Measurements from ENCODE around the gene EIF1.

EIF1 gene

DNA sequence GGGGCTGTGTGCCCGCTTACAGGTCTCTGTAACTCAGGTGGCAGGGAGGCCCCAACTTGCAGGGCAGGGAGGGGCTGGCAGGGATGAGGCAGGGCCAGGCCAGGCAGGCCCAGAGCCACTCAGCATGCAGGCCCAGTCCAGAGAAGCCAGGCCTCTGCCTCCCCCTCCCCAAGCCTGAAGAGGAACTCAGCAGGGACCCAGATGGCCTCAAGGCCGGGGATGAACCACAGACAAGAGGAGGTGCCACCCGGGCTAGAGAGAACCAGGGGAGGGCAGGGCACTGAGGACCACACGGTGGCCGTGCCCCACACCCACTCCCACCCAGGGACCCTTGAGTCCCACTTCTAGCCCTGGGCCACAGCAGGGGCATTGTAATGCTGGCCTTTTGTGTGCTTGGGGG, 29.8 kb upstream of the EIF1 start:
- no peaks in the 10 kb centered on the region for H3K4me1 ChIP-seq (ENCODE audit: control insufficient read depth, insufficient read depth, low read length)
- H3K9me3 ChIP-seq (replicated peaks; ENCODE audit: low read length) = no peaks in the 10 kb centered on the region
- H3K4me3 ChIP-seq (ENCODE audit: low read length) = no peak overlapping the region
- no peak overlapping the region for H3K9ac ChIP-seq (ENCODE audit: low read depth, low read length)
- peaks cover 8% of the 10 kb centered on the region for H3K27me3 ChIP-seq (ENCODE audit: control insufficient read depth, insufficient read depth, low read length)
- no peaks in the 10 kb centered on the region for H3K36me3 ChIP-seq (ENCODE audit: insufficient read depth, low read length)
- H3K4me2 ChIP-seq (ENCODE audit: low read length) = no peak overlapping the region

DNA sequence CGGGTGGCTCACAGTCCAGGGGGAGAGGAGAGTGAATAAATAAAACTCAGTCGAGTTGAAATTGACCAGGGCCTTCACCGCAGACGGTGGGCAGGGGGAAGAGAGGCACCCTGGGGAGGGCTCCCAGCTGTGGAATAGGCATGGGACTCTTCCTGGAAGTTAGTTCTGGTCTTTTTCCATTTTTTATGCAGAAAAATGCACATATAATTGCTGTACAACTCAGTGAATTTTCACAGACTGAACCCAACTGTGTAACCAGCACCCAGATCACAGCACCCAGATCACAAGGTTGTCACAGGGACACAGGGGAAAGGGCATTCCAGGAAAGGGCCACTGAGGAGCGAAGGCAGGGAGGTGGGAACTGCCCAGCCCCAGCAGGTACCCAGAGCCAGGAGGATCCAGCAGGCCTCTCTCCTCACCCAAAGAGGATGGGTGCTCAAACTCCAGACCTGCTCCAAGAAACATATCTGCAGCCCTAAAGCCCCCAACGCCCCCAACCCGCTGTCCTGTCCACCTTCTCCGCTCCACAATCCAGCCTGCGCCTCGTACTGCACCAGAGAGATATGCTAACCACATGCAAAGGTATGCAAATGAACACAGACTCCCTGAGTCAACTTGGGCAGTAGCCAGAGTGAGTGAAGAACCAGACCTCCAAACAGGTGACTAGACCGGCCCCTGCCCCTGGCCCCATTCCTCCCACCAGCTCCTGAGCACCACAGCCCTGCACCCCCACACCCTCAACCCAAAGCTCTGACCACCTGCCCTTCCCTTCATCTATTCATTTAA, 29.1 kb upstream of the EIF1 start:
- Histone ChIP-seq H3K4me3 (ENCODE audit: low read length) (no peak overlapping the region), H3K4me2 (ENCODE audit: low read length) (no peak overlapping the region), H3K4me1 (ENCODE audit: control insufficient read depth, insufficient read depth, low read length) (no peaks in the 10 kb centered on the region), H3K9me3 (replicated peaks; ENCODE audit: low read length) (no peaks in the 10 kb centered on the region), H3K27me3 (ENCODE audit: control insufficient read depth, insufficient read depth, low read length) (peaks cover 8% of the 10 kb centered on the region), H3K36me3 (ENCODE audit: insufficient read depth, low read length) (no peaks in the 10 kb centered on the region), H3K9ac (ENCODE audit: low read depth, low read length) (no peak overlapping the region)

DNA sequence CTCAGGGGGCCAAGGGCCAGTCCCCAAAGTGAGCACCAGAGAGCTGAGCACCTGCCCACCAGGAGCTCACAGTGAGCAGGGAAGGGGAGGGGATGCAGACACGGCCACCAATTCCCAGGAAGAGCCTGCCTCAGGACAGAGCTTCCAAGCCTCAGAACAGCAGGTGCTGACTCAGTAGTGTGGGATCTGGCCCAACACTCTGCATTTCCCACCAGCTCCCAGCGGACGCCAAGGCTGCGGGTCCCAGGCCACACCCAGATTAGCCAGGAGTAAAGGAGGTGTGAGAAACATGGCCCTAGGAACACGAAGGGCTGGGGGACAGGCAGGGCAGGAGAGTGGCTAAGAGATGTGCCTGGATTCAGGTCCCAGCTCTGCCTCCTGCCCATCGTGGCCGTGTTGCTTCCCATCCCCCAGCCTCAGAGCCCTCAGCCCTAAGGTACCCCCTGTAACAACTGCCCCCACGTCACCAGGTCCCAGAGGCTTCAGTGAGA, 28.4 kb upstream of the EIF1 start:
- H3K36me3 ChIP-seq (ENCODE audit: insufficient read depth, low read length) = no peaks in the 10 kb centered on the region
- H3K9me3 ChIP-seq (replicated peaks; ENCODE audit: low read length) = no peaks in the 10 kb centered on the region
- peaks cover 8% of the 10 kb centered on the region for H3K27me3 ChIP-seq (ENCODE audit: control insufficient read depth, insufficient read depth, low read length)
- H3K4me2 ChIP-seq (ENCODE audit: low read length) = no peak overlapping the region
- H3K4me3 ChIP-seq (ENCODE audit: low read length) = no peak overlapping the region
- no peak overlapping the region for H3K9ac ChIP-seq (ENCODE audit: low read depth, low read length)
- no peaks in the 10 kb centered on the region for H3K4me1 ChIP-seq (ENCODE audit: control insufficient read depth, insufficient read depth, low read length)

DNA sequence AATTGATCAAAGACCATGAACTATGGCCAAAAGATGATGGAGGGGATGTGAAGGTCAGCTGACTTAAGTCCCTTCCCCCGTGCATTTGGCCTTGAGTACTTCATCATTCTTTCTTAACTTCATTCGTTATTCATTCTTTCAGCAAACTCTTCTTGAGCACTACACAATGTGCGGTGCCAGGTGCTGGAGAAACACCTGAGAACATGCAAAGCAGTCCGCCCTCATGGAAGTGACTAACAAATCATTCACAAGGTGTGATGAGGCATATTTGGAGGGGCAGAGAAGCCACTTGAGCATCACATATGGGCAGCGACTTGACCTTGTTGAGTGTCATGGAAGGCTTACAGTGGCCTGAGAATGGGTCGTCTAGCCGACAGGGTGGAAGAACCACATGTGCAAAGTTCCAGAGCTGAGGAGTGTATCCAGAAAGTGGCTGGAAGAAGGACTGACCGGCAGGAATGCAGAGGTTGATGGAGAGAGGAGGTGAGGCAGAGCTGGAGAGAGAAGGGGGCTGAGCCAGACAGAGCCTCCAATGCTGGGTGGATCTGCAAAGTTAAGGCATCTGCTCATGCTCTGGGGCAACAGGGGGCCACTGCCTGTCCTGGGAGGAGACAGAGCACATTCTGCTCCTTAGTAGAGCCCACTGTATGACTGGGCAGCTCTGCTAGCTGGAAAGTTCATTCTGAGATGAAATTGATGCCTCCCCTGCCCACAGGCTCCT, 25.1 kb upstream of the EIF1 start:
- Histone ChIP-seq H3K4me3 (ENCODE audit: low read length) (no peak overlapping the region), H3K4me1 (ENCODE audit: control insufficient read depth, insufficient read depth, low read length) (peaks cover 13% of the 10 kb centered on the region), H3K9me3 (replicated peaks; ENCODE audit: low read length) (no peaks in the 10 kb centered on the region), H3K27me3 (ENCODE audit: control insufficient read depth, insufficient read depth, low read length) (peaks cover 8% of the 10 kb centered on the region), H3K9ac (ENCODE audit: low read depth, low read length) (no peak overlapping the region), H3K4me2 (ENCODE audit: low read length) (no peak overlapping the region), H3K36me3 (ENCODE audit: insufficient read depth, low read length) (no peaks in the 10 kb centered on the region)

DNA sequence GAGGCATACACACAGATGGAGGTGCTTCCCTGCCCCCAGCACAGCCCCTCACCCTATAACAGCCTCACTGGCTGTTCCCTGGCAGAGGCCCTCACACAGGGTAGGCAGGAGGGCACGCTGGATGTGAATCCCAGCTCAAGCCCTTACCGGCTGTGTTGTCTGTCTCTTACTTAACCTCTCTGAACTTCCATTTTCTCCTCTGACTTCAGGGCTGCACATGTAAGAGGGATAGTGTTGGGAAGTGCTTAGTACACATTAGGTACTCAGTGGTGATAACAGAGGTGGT, 24.6 kb upstream of the EIF1 start:
- Histone ChIP-seq H3K36me3 (ENCODE audit: insufficient read depth, low read length) (no peaks in the 10 kb centered on the region), H3K9ac (ENCODE audit: low read depth, low read length) (no peak overlapping the region), H3K4me3 (ENCODE audit: low read length) (no peak overlapping the region), H3K9me3 (replicated peaks; ENCODE audit: low read length) (no peaks in the 10 kb centered on the region), H3K4me2 (ENCODE audit: low read length) (no peak overlapping the region), H3K4me1 (ENCODE audit: control insufficient read depth, insufficient read depth, low read length) (peaks cover 13% of the 10 kb centered on the region), H3K27me3 (ENCODE audit: control insufficient read depth, insufficient read depth, low read length) (peaks cover 8% of the 10 kb centered on the region)

DNA sequence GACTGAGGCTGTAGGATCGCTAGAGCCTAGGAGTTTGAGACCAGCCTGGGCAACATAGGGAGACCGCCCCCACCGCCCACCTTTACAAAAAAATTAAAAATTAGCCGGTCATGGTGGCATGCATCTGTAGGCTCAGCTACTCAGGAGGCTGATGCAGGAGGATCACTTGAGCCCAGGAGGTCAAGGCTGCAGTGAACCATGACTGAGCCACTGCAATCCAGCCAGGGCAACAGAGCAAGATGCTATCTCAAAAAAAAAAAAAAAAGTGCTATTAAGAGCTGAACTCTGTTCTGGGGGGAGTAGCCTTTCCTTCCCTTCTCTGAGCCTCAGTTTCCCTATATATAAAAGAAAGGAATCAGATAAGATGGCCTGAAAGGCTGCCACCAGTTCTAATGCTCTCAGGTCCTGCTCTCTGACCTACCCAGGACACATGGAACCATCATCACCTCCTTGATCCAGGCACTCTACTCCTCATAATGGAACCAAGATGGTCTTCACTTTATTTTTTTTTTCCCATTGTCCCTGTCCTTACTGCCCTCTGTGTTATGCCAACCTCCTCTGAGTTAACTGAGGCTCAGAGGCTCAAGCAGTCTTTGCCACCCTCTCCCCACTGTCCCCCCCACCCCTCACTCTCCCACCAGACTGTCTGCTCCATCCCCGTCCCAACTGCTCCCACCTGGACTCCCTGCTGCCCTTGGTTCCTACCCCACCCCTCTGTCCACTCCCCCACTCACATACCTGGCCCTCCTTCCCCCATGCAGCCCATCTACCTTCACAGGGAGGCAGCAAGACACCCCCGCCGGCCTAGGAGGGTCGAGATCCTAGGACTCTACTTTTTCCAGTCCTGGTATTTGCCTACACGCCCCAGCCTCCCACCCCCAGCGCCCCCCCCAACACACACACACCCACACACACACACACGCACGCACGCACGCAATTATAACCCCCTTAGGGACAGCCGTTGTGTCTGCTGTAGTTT, 23.8 kb upstream of the EIF1 start:
- Histone ChIP-seq H3K27me3 (ENCODE audit: control insufficient read depth, insufficient read depth, low read length) (peaks cover 8% of the 10 kb centered on the region), H3K4me1 (ENCODE audit: control insufficient read depth, insufficient read depth, low read length) (peaks cover 13% of the 10 kb centered on the region), H3K36me3 (ENCODE audit: insufficient read depth, low read length) (no peaks in the 10 kb centered on the region), H3K4me2 (ENCODE audit: low read length) (peak overlapping the region; percentile 99), H3K9me3 (replicated peaks; ENCODE audit: low read length) (no peaks in the 10 kb centered on the region), H3K9ac (ENCODE audit: low read depth, low read length) (no peak overlapping the region), H3K4me3 (ENCODE audit: low read length) (peak overlapping the region; percentile 73)

DNA sequence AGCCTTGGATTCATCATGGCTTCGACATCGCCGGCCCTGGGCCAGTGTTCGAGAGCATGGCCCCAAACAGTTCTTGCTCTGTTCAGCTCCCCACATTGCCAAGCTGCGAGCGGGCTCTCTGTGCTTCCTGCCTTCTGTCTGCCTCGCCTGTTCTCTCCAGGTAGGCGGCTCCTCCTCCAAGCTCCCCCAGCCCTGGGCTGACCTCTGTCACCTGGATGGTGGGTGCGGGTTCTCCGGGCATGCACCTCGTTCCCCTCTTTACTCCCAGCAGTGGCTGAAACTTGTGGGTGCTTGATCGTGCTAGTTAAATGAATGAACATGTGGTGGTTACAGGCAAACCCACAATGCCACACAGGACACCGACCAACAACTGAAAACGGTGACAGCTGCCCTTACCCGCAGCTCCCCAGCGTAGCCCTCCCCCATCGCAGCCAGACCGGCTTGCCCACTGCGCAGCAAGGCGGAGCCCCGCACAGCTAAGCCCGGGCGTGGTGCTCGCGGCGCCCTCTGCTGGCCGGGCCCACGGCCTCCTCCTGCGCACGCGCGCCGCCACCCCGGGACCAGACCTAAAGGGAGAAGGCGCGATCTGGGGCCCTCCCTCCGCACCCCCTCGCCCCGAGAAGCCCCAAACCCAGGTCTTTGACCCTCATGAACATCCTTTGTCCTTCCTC, 23.0 kb upstream of the EIF1 start:
- peaks cover under 1% of the 10 kb centered on the region for H3K27me3 ChIP-seq (ENCODE audit: control insufficient read depth, insufficient read depth, low read length)
- peak overlapping the region; percentile 81 for H3K9ac ChIP-seq (ENCODE audit: low read depth, low read length)
- H3K4me1 ChIP-seq (ENCODE audit: control insufficient read depth, insufficient read depth, low read length) = peaks cover 13% of the 10 kb centered on the region
- peak overlapping the region; percentile 99 for H3K4me2 ChIP-seq (ENCODE audit: low read length)
- no peaks in the 10 kb centered on the region for H3K9me3 ChIP-seq (replicated peaks; ENCODE audit: low read length)
- H3K36me3 ChIP-seq (ENCODE audit: insufficient read depth, low read length) = no peaks in the 10 kb centered on the region
- H3K4me3 ChIP-seq (ENCODE audit: low read length) = peak overlapping the region; percentile 73

DNA sequence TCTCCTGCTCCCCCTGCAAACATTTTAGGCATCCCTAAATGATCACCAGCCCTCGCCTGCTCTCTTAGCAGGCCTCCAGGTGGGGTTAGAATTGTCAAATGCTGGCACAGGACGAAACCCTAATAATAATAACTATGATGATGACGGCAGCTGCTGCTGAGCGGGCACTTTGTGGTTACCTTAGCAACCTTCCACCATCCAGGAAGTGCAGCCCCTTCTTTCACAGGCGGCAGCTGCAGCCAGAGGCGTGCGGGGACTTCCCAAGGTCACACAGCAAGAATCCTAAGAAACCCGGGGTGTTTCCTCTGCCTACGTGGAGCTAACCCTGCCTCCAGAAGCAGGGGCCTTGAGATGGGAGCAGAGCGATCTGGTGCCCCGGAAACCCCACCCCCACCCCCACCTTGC, 22.4 kb upstream of the EIF1 start:
- no peaks in the 10 kb centered on the region for H3K27me3 ChIP-seq (ENCODE audit: control insufficient read depth, insufficient read depth, low read length)
- peaks cover 13% of the 10 kb centered on the region for H3K4me1 ChIP-seq (ENCODE audit: control insufficient read depth, insufficient read depth, low read length)
- H3K4me2 ChIP-seq (ENCODE audit: low read length) = peak overlapping the region; percentile 99
- peak overlapping the region; percentile 81 for H3K9ac ChIP-seq (ENCODE audit: low read depth, low read length)
- peak overlapping the region; percentile 73 for H3K4me3 ChIP-seq (ENCODE audit: low read length)
- H3K9me3 ChIP-seq (replicated peaks; ENCODE audit: low read length) = no peaks in the 10 kb centered on the region
- no peaks in the 10 kb centered on the region for H3K36me3 ChIP-seq (ENCODE audit: insufficient read depth, low read length)

DNA sequence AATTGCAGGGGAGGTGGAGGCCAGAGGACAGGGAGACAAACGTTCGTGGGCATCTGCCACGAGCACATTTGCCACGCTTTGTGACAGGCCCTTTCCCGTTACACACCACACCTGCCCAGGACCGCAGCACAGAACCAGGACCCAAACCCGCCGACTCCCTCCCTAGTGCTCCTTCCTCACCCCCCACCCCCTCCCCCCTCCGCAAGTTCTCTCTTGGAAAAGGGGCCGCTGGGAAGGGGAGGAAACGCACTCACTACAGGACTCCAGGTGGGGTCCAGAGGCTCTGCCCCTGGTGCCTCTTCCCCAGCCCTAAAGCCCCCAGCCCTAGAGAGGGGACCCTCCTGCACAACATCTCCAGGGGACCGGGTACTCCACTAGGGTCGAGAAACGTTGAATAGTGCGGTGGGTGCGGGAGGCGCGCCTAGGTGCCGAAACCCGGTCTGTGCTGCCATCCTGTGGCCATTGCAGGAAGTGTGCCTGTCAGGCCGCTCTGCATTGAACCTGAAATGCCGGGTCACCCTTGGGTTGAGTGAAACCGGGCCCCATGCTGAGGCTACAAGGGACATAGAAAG, 21.9 kb upstream of the EIF1 start:
- peak overlapping the region; percentile 81 for H3K9ac ChIP-seq (ENCODE audit: low read depth, low read length)
- H3K36me3 ChIP-seq (ENCODE audit: insufficient read depth, low read length) = no peaks in the 10 kb centered on the region
- H3K4me1 ChIP-seq (ENCODE audit: control insufficient read depth, insufficient read depth, low read length) = peaks cover 13% of the 10 kb centered on the region
- no peaks in the 10 kb centered on the region for H3K27me3 ChIP-seq (ENCODE audit: control insufficient read depth, insufficient read depth, low read length)
- no peaks in the 10 kb centered on the region for H3K9me3 ChIP-seq (replicated peaks; ENCODE audit: low read length)
- H3K4me3 ChIP-seq (ENCODE audit: low read length) = peak overlapping the region; percentile 73
- H3K4me2 ChIP-seq (ENCODE audit: low read length) = peak overlapping the region; percentile 99

DNA sequence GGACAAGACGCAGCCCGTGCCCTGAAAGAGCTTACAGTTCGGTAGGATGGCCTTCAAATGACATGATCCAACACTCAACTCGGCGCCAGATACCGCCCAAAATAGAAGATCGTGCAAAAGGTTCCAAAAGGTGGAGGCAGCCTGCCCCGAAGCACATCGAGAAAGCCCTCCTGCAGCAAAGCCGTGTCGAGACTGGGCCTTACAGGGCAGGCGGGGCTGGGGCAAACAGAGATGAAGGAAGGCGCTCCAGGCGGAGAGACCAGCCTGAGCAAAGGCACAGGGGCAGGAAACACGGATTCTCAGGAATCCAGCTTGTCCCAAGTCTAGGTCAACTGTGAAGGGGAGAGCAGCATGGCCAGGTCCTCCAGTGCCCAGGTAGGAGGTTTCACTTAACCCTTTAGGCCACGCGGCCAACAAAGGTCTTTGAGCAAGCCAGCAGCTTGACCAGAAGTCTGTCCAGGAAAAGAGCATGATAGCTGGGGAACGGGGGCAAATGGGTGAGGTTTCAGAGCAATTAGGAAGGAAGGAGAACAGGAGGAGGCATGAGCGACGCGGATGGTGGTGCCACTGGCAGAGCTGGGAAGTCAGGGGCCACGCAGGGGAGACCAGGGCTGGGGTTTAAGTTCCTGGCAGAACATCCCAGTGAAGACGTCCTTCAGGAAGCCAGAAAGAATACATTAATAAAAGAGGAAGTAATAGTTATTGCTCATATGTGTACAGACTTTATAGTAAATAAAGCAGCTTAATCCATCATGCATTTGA, 21.2 kb upstream of the EIF1 start:
- H3K36me3 ChIP-seq (ENCODE audit: insufficient read depth, low read length) = no peaks in the 10 kb centered on the region
- peaks cover 13% of the 10 kb centered on the region for H3K4me1 ChIP-seq (ENCODE audit: control insufficient read depth, insufficient read depth, low read length)
- H3K9ac ChIP-seq (ENCODE audit: low read depth, low read length) = no peak overlapping the region
- no peaks in the 10 kb centered on the region for H3K27me3 ChIP-seq (ENCODE audit: control insufficient read depth, insufficient read depth, low read length)
- peak overlapping the region; percentile 99 for H3K4me2 ChIP-seq (ENCODE audit: low read length)
- H3K9me3 ChIP-seq (replicated peaks; ENCODE audit: low read length) = no peaks in the 10 kb centered on the region
- no peak overlapping the region for H3K4me3 ChIP-seq (ENCODE audit: low read length)

Data from skeletal muscle satellite cell (primary cell).